ENCODE results near the gene FZR1.
"Not testable (repeated sequence)": the region's sequence is repeated elsewhere in the genome, so short reads cannot be mapped to it uniquely, and the experiment has no call there.

The FZR1 gene

DNA sequence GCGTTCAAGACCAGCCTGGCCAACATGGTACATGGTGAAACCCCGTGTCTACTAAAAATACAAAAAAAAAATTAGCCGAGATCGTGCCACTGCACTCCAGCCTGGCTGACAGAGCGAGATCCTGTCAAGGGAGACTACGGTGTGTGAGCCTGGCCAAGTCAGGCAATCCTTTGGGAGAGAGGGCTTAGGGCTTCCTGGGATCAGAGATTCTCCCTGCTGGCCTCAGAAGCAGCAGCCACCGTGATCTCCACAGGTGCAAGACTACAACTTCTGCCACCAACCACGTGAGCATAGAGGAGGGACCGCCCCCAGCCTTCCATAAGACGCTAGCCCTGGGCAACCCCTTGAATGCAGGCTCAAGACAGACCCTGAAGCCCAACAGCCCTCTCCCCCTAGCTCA is 43.7 kb downstream of the FZR1 start:
- no peak for DNase-seq

GRCh38 chr19:3550947-3551791 is 45.1 kb downstream of the FZR1 start:
- no peak for DNase-seq

DNA sequence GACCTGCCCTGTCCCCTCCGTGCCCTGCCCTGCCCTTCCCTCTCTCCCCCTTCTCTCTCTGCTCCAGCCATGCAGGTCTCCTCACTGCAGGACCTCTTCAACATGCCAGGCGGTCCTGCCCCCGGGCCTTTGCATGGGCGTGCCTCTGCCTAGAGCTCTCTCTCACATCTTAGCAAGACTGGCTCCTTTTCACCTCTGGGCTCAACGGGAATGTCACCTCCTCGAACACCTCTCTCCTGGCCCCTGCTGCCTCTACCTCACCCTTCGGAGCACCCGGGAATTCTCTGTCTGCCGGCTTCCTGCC is 45.6 kb downstream of the FZR1 start:
- DNase-seq, result no peak

DNA sequence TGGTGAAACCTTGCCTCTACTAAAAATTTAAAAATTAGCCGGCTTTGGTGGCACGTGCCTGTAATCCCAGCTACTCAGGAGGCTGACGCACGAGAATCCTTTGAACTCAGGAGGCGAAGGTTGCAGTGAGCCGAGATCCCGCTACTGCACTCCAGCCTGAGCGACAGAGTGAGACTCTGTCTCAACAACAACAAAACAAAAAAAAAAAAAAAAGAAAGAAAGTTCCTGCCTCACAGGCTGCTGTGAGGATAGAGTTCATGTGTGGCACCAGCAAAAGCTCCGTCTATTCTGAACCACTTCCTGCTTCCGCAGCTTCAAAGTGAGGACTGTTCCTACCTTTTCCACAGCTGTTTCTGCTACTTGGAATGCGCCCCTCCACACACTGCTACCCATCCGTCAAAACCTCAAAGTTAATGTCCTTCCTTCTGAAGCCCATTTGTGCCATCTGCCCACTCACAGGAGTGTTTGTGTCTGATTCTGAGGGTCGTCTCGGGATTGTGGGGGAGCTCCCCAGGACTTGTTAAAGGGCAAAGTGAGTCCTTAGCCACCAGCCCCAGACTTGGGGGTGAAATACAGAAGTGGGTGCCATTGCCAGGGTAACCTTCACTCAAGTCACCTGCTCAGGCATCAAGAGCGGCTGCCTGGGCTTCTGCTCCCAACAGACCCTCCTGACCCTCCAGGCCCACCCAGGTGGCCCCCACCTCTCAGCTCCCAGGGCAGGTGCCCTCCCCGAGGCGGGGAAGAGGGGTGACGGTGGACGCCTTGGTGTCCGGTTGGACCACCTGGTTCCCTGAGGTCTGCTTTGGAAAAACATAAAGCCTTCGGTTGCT is 48.4 kb downstream of the FZR1 start:
- DNase-seq, result no peak

- DNase-seq, result no peak
Observed at GRCh38 chr19:3555653-3556422, 49.7 kb downstream of the FZR1 start.

- no peak for DNase-seq
Observed at GRCh38 chr19:3556423-3556977, 50.4 kb downstream of the FZR1 start.

DNA sequence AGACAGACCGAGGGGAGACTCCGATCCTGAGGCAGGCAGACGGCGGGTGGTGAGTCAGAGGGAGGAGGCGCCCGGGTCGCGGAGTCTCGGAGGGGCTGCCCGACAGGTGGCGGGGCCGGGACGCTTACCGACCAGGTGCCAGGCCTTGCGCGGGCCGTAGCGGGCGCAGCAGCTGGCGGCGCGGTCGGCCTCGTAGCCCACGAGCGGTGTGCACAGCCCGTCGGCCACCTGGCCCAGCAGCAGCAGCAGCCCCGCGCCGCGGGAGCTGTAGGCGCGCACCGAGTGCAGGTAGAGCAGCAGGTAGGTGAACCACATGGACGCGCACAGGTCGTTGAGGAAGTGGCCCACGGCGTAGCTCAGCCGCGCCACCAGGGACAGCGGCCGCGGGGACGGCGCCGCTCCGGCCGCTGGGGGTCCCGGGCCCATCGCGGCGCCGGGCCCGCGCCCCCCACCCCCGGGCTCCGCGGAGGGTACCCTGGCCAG is 50.9 kb downstream of the FZR1 start:
- DNase-seq, result peak in 1 of 2 experiments; percentile 17

- peak; percentile 72 to 84 for DNase-seq
Observed at GRCh38 chr19:3557461-3558248, 51.5 kb downstream of the FZR1 start, which contains the start of gene MFSD12. Gene MFSD12 (minus strand): TSS chr19:3557586. CDS start chr19:3557403, 183 bp downstream.

- no peak for DNase-seq
Observed at GRCh38 chr19:3563709-3564524, 57.8 kb downstream of the FZR1 start.

DNA sequence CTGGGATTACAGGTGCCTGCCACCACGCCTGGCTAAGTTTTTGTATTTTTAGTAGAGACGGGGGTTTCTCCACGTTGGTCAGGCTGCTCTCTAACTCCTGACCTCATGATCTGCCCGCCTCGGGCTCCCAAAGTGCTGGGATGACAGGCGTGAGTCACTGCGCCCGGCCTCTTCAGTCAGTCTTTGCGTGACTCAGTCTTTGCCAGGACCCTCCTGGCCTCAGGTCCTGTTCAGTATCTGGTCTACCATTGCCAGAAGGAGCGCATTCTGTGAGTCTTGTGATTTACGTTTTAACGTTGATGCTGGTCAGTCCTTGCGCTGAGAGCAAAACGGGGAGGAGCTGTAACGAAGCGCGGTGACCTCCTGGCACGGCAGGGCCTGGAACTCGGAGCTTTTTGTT is 59.0 kb downstream of the FZR1 start:
- DNase-seq, result no peak

GRCh38 chr19:3570042-3570441 is 63.9 kb downstream of the FZR1 start:
- DNase-seq, result not testable (repeated sequence)

DNA sequence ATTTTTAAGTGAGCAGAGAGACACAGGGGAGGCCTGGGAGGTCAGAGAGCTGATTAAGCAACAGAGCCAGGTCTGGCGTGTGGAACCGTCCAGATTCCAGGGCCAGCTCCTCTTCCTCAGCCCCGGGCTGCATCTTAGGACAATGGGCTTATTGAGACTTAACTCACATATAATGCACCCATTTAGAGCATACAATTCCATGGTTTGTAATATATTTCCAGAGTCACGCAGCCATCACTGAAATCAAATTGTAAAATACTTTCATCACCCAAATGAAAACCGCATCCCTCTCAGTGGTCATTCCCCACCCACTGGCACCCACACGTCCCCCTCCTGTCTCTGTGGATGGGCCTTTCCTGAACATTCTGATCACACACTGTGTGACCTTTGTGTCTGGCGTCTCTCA is 64.5 kb downstream of the FZR1 start:
- no peak for DNase-seq

GRCh38 chr19:3572132-3572854 is 66.2 kb downstream of the FZR1 start:
- peak; percentile 91 to 99 for DNase-seq

GRCh38 chr19:3572855-3573161 is 66.7 kb downstream of the FZR1 start, which contains the start of gene HMG20B:
Gene HMG20B (plus strand): TSS chr19:3572944. CDS start chr19:3573310, 366 bp downstream.
- DNase-seq, result no peak

DNA sequence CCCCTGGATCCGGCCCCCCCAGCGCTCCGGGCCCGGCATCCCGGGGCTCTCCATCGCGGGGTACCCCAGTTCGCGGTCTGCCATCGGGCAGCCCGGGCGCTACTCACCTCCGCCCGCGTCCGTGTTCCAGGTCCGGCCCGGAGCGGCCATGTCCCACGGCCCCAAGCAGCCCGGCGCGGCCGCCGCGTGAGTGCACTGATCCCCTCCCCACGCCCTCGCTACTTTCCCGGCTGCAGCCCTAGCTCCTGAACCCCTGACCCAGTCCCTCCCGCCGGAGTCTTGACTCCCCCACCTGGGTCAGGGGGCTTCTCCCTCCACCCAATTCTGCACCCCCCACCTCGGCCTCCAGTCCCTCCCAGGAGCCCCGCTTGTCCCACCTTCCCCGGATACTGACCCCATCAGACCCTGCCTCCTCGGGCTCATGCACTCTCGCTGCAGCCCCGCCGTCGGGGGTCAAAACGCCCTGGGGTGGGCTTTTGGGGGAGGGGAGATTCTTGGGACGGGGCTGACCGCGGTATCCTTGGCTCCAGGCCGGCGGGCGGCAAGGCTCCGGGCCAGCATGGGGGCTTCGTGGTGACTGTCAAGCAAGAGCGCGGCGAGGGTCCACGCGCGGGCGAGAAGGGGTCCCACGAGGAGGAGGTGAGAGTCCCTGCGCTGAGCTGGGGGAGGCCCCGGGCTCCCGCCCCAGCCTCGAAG is 67.2 kb downstream of the FZR1 start:
- no peak for DNase-seq

- peak; percentile 73 to 92 for DNase-seq
Observed at GRCh38 chr19:3573858-3574637, 67.9 kb downstream of the FZR1 start.

GRCh38 chr19:3575260-3575741 is 69.2 kb downstream of the FZR1 start:
- peak in 1 of 2 experiments; percentile 17 for DNase-seq

DNA sequence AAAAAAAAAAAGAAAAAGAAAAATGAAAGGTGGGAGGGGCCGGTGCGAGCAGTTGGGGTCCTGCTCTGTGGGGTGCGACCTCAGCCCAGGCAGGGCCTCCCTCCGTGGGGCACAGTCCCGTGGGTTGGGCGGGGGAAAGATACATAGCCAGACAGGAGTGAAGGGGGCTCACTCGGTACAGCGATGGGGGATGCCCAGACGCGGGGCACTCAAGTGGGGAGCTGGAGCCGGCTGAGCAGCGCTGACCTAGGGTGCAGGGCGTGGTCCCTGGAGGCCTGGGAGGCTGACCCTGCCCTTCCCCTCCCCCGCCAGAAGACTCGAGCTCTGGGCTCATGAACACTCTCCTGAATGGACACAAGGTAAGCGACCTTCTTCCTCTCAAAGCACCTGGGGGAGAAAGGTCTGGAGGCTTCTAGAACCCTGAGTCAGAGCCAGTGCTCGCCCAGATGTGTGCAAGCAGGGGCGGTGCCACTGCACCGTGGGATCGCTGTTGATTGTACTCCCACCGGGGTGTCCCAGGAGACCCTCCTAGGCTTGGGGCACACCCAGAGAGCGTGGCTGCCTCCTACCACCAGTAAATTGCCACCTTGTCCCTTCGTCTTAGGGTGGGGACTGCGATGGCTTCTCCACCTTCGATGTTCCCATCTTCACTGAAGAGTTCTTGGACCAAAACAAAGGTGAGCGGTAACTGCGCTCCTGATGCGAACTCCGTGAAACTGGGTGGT is 70.0 kb downstream of the FZR1 start:
- DNase-seq, result no peak

Measured in SW 1271 (cell line).